Neural cell (in vitro differentiated cells): ENCODE results near the gene CPB1. TPM values are rescaled to one million over a fixed set of nuclear protein-coding genes. Genes with fewer than 3 reads are reported as not detected.

Experiments
- H2AFZ ChIP-seq: fragments of 200-600, 300-800 bp; sonication (generic), shearing (Covaris generic); 2 replicates; pipeline ENCODE4 v1.6.0; 2014; ENCODE audit warnings: low read depth, mild to moderate bottlenecking, antibody characterized with exemption, low read length, moderate library complexity
- H3F3A ChIP-seq: fragments of 200-600 bp; shearing (Covaris generic); 2 replicates; pipeline ENCODE4 v1.6.1; 2016; ENCODE audit warnings: mild to moderate bottlenecking, moderate library complexity, mixed read lengths, antibody characterized with exemption, low read length; ENCODE audit not compliant: insufficient read depth, poor library complexity, severe bottlenecking
- H3K27ac ChIP-seq: fragments of 200-600, 300-800 bp; sonication (generic), shearing (Covaris generic); 2 replicates; pipeline ENCODE4 v1.5.1; 2014; ENCODE audit warnings: mild to moderate bottlenecking, low read length, moderate library complexity
- H3K27me3 ChIP-seq: fragments of 300-800, 200-600 bp; sonication (generic), shearing (Covaris generic); 2 replicates; pipeline ENCODE4 v1.6.0; 2014; ENCODE audit warnings: mild to moderate bottlenecking, low read depth, low read length, moderate library complexity; ENCODE audit not compliant: insufficient read depth
- H3K36me3 ChIP-seq: fragments of 300-800, 200-600 bp; sonication (generic), shearing (Covaris generic); 2 replicates; pipeline ENCODE4 v1.5.1; 2014; ENCODE audit warnings: mild to moderate bottlenecking, antibody characterized with exemption, low read length, moderate library complexity; ENCODE audit not compliant: insufficient read depth
- H3K4me2 ChIP-seq: fragments of 300-800, 200-600 bp; sonication (generic), shearing (Covaris generic); 2 replicates; pipeline ENCODE4 v1.6.0; 2014; ENCODE audit warnings: mild to moderate bottlenecking, low read length
- H3K4me3 ChIP-seq: fragments of 300-800, 200-600 bp; sonication (generic), shearing (Covaris generic); 2 replicates; pipeline ENCODE4 v1.5.1; 2014; ENCODE audit warnings: mild to moderate bottlenecking, low read length, moderate library complexity
- H3K79me2 ChIP-seq: fragments of 200-600 bp; shearing (Covaris generic); replicated peaks from 2 replicates; pipeline ENCODE4 v1.6.0; 2014; ENCODE audit warnings: mild to moderate bottlenecking, low read length, moderate library complexity; ENCODE audit not compliant: insufficient read depth
- H3K9ac ChIP-seq: fragments of 300-800, 200-600 bp; sonication (generic), shearing (Covaris generic); 2 replicates; pipeline ENCODE4 v1.6.1; 2016; ENCODE audit warnings: mild to moderate bottlenecking, low read length, mixed read lengths
- H3K9me2 ChIP-seq: fragments of 200-600 bp; shearing (Covaris generic); 2 replicates; pipeline ENCODE4 v1.6.1; 2016; ENCODE audit warnings: mild to moderate bottlenecking, low read length, mixed read lengths; ENCODE audit not compliant: insufficient read depth
- H3K9me3 ChIP-seq: fragments of 200-600, 300-800 bp; sonication (generic), shearing (Covaris generic); 2 replicates; pipeline ENCODE4 v1.6.1; 2016; ENCODE audit warnings: mild to moderate bottlenecking, mixed run types, low read length, moderate library complexity, mixed read lengths
- H4K20me1 ChIP-seq: fragments of 200-600 bp; shearing (Covaris generic); 2 replicates; pipeline ENCODE4 v1.6.1; 2016; ENCODE audit warnings: mild to moderate bottlenecking, mixed run types; ENCODE audit not compliant: insufficient read depth
- EP300 ChIP-seq: fragments of 450-650 bp; conservative IDR thresholded peaks from 2 replicates; pipeline ENCODE4 v1.6.1; 2014; ENCODE audit warnings: antibody characterized with exemption, mild to moderate bottlenecking, moderate library complexity; ENCODE audit not compliant: poor library complexity, severe bottlenecking
- EZH2 ChIP-seq: fragments of 200-600, 300-800 bp; shearing (Covaris generic), sonication (generic); IDR thresholded peaks from 2 replicates; pipeline ENCODE4 v1.6.1; 2014; ENCODE audit warnings: antibody characterized with exemption, low read length, borderline replicate concordance, mild to moderate bottlenecking; ENCODE audit not compliant: insufficient read depth, poor library complexity, severe bottlenecking
- MXI1 ChIP-seq: fragments of 450-650 bp; conservative IDR thresholded peaks from 2 replicates; pipeline ENCODE4 v1.6.1; 2014; ENCODE audit warnings: antibody characterized with exemption, mild to moderate bottlenecking; ENCODE audit not compliant: poor library complexity, severe bottlenecking
- POLR2AphosphoS5 ChIP-seq: IDR thresholded peaks from 2 replicates; pipeline ENCODE4 v1.6.1; 2012
- RAD21 ChIP-seq: fragments of 450-650 bp; conservative IDR thresholded peaks from 2 replicates; pipeline ENCODE4 v1.6.1; 2014; ENCODE audit warnings: antibody characterized with exemption, mild to moderate bottlenecking, moderate library complexity
- SMC3 ChIP-seq: fragments of 450-650 bp; conservative IDR thresholded peaks from 2 replicates; pipeline ENCODE4 v1.6.1; 2014; ENCODE audit warnings: antibody characterized with exemption, mild to moderate bottlenecking, moderate library complexity; ENCODE audit not compliant: poor library complexity
- TAF1 ChIP-seq: IDR thresholded peaks from 2 replicates; pipeline ENCODE4 v1.6.1; 2012; ENCODE audit warnings: low read depth
- polyA plus RNA-seq: library from polyadenylated mRNA; depleted of rRNA; stranded (reverse); fragments of >200 nt; gene quantifications from 2 replicates; pipeline ENCODE4 v1.2.3, GENCODE V29; 2014
- TF ChIP-seq, protein P1 (sequence below): fragments of 450-650 bp; IDR thresholded peaks from 2 replicates; pipeline ENCODE4 v1.5.1; 2014; ENCODE audit warnings: antibody characterized with exemption, mild to moderate bottlenecking, moderate library complexity; ENCODE audit not compliant: poor library complexity, severe bottlenecking
- TF ChIP-seq, protein P2 (sequence below): IDR thresholded peaks from 2 replicates; pipeline ENCODE4 v1.6.1; 2012; ENCODE audit warnings: borderline replicate concordance

The CPB1 gene
- polyA plus RNA-seq, 1 donor from 2014 or later, result 0.19 TPM

DNA sequence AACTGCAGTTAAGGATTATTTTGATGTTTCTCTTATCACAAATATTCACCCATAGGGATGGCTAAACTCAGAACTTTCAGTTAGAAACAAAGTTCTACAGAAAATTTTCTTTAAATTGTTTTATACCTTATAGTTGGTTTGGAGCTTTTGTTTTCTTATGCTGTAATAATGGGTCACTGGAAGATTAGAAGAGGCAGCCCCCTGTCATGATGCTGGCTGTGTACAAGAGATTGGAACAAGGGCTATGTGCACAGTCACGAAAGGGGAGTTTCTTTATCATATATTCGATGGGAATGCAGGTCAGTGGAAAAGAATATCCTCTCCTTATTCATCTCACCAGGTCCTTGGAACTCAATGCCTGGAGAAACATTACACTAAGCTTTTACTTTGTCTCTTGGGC, 25.5 kb downstream of the CPB1 start:
- Histone ChIP-seq H3K36me3 (no peaks in the 10 kb centered on the region), H3K27me3 (no peaks in the 10 kb centered on the region), H3K9me3 (no peaks in the 10 kb centered on the region), H3K4me3 (no peak overlapping the region), H3F3A (no peaks in the 10 kb centered on the region), H2AFZ (no peak overlapping the region), H3K27ac (no peak overlapping the region), H3K79me2 (no peaks in the 10 kb centered on the region), H4K20me1 (no peaks in the 10 kb centered on the region), H3K4me2 (no peak overlapping the region), H3K9me2 (no peaks in the 10 kb centered on the region), H3K9ac (no peak overlapping the region)
- no peak for TF ChIP-seq TAF1
- TF ChIP-seq, protein P1, sequence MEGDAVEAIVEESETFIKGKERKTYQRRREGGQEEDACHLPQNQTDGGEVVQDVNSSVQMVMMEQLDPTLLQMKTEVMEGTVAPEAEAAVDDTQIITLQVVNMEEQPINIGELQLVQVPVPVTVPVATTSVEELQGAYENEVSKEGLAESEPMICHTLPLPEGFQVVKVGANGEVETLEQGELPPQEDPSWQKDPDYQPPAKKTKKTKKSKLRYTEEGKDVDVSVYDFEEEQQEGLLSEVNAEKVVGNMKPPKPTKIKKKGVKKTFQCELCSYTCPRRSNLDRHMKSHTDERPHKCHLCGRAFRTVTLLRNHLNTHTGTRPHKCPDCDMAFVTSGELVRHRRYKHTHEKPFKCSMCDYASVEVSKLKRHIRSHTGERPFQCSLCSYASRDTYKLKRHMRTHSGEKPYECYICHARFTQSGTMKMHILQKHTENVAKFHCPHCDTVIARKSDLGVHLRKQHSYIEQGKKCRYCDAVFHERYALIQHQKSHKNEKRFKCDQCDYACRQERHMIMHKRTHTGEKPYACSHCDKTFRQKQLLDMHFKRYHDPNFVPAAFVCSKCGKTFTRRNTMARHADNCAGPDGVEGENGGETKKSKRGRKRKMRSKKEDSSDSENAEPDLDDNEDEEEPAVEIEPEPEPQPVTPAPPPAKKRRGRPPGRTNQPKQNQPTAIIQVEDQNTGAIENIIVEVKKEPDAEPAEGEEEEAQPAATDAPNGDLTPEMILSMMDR, result no peak
- no peak for TF ChIP-seq RAD21
- TF ChIP-seq POLR2AphosphoS5, result no peak
- TF ChIP-seq, protein P2, sequence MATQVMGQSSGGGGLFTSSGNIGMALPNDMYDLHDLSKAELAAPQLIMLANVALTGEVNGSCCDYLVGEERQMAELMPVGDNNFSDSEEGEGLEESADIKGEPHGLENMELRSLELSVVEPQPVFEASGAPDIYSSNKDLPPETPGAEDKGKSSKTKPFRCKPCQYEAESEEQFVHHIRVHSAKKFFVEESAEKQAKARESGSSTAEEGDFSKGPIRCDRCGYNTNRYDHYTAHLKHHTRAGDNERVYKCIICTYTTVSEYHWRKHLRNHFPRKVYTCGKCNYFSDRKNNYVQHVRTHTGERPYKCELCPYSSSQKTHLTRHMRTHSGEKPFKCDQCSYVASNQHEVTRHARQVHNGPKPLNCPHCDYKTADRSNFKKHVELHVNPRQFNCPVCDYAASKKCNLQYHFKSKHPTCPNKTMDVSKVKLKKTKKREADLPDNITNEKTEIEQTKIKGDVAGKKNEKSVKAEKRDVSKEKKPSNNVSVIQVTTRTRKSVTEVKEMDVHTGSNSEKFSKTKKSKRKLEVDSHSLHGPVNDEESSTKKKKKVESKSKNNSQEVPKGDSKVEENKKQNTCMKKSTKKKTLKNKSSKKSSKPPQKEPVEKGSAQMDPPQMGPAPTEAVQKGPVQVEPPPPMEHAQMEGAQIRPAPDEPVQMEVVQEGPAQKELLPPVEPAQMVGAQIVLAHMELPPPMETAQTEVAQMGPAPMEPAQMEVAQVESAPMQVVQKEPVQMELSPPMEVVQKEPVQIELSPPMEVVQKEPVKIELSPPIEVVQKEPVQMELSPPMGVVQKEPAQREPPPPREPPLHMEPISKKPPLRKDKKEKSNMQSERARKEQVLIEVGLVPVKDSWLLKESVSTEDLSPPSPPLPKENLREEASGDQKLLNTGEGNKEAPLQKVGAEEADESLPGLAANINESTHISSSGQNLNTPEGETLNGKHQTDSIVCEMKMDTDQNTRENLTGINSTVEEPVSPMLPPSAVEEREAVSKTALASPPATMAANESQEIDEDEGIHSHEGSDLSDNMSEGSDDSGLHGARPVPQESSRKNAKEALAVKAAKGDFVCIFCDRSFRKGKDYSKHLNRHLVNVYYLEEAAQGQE, result no peak
- TF ChIP-seq EZH2, result no peak
- no peak for TF ChIP-seq EP300
- TF ChIP-seq SMC3, result no peak
- no peak for TF ChIP-seq MXI1

DNA sequence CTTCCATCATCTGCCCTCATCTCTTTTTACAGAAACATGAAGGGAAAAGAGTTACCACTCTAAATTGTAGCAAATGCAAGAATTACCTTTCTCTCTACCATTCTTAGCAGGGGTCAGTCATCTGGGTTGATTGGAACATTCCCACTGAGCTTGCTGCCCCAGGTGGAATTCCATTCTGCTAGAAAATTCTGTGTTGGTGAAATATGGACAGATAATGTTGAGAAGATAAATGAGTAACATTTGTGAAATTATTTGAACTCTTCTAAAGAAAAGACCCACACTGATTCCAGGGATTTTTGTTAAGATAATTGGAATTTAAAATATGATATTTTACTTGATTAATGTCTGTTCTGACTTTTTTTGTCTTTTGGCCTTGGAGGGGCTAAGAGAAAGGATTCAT, 26.4 kb downstream of the CPB1 start:
- Histone ChIP-seq H3K9ac (no peak overlapping the region), H3K4me3 (no peak overlapping the region), H3K4me2 (no peak overlapping the region), H3K27ac (no peak overlapping the region), H4K20me1 (no peaks in the 10 kb centered on the region), H3K36me3 (no peaks in the 10 kb centered on the region), H3K9me2 (no peaks in the 10 kb centered on the region), H3K9me3 (no peaks in the 10 kb centered on the region), H3F3A (no peaks in the 10 kb centered on the region), H2AFZ (no peak overlapping the region), H3K79me2 (no peaks in the 10 kb centered on the region), H3K27me3 (no peaks in the 10 kb centered on the region)
- TF ChIP-seq EP300 (no peak), POLR2AphosphoS5 (no peak)

DNA sequence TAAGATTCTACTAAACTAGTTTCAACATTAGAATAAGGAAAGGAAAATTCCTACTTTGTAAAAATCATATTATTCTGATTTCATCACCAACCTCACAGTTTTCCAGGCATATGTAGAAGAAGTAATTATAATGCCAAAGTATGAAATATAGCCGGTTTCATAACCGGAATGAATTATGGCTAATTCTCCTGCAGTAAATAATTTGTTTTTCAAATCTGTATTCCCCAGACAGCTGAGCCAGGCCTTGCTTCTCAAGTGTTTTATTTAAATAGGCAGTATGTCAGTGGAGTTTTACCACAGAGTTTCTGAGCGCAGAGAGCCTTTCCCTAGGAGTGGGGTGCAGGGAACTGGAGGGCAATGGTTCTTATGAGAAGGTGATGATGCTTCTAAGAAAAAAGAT, 28.8 kb downstream of the CPB1 start:
- H3K27ac ChIP-seq, result no peak overlapping the region
- H3K79me2 ChIP-seq, result no peaks in the 10 kb centered on the region
- TF ChIP-seq, protein P1, result no peak
- TF ChIP-seq EZH2, result no peak
- no peak for TF ChIP-seq TAF1
- no peak for TF ChIP-seq RAD21
- TF ChIP-seq, protein P2, result no peak
- TF ChIP-seq SMC3, result no peak
- TF ChIP-seq EP300, result no peak
- no peak for TF ChIP-seq POLR2AphosphoS5
- no peak for TF ChIP-seq MXI1
- H3K4me2 ChIP-seq, result no peak overlapping the region
- H3F3A ChIP-seq, result no peaks in the 10 kb centered on the region
- H3K4me3 ChIP-seq, result no peak overlapping the region
- no peak overlapping the region for H3K9ac ChIP-seq
- H3K36me3 ChIP-seq, result no peaks in the 10 kb centered on the region
- no peaks in the 10 kb centered on the region for H3K27me3 ChIP-seq
- H3K9me3 ChIP-seq, result no peaks in the 10 kb centered on the region
- no peaks in the 10 kb centered on the region for H3K9me2 ChIP-seq
- no peaks in the 10 kb centered on the region for H4K20me1 ChIP-seq
- H2AFZ ChIP-seq, result no peak overlapping the region
